Measurements from ENCODE around the gene KDM1B. TPM values are rescaled to one million over a fixed set of nuclear protein-coding genes. Genes with fewer than 3 reads are reported as not detected.
A peak's percentile ranks its signal among the peaks of the same experiment; 100 is the strongest.

KDM1B gene
- total and polyA plus RNA-seq, 2 of the 8 experiments (the other 6 are each of a cell fraction or from before 2014, with no cell fraction given): 3.7 to 7.5 TPM

- H3K27me3 ChIP-seq (replicated peaks in 1 of 4; ENCODE audit: control insufficient read depth in 3 of 4, extremely low read depth in 1 of 4, insufficient read depth in 3 of 4, low read length in 3 of 4): peaks cover 0 to 20% (median 12%) of the 10 kb centered on the region in 4 experiments; a peak in 5 of 7 replicates
- H4K91ac ChIP-seq (replicated peaks; ENCODE audit: insufficient read length, low read length): peak within 1 kb of the TSS; percentile 82
- peaks cover 0 to 4% of the 10 kb centered on the region in 2 experiments; a peak in 1 of 4 replicates for H3K9me3 ChIP-seq (ENCODE audit: insufficient read depth in 2 of 2, low read depth in 1 of 2, low read length in 1 of 2)
- no peaks in the 10 kb centered on the region for H4K20me1 ChIP-seq (replicated peaks in 1 of 2; ENCODE audit: control insufficient read depth in 1 of 2, insufficient read depth in 2 of 2, low read length in 2 of 2)
- peak within 1 kb of the TSS; percentile 64; the same call in 1 of the 2 replicates for H2BK12ac ChIP-seq (ENCODE audit: low read depth, low read length)
- no peak within 1 kb of the TSS for H4K5ac ChIP-seq (ENCODE audit: insufficient read length, low read depth, low read length)
- no peaks in the 10 kb centered on the region for H3K36me3 ChIP-seq (ENCODE audit: control insufficient read depth in 2 of 4, insufficient read depth in 4 of 4, low read length in 3 of 4)
- no peak for FAIRE-seq
- H3K18ac ChIP-seq (ENCODE audit: extremely low read depth, low read length): peak within 1 kb of the TSS; percentile 36
- H3K79me1 ChIP-seq (ENCODE audit: low read depth, low read length): no peaks in the 10 kb centered on the region
- peak within 1 kb of the TSS; percentile 34; the same call in 1 of the 2 replicates for H2BK15ac ChIP-seq (ENCODE audit: low read length)
- WGBS, 2 experiments (ENCODE audit: extremely low coverage in 1 of 2, insufficient coverage in 1 of 2, insufficient read length in 1 of 2, insufficient replicate concordance in 2 of 2, low coverage in 1 of 2, low lambda C conversion rate in 2 of 2, missing lambda C conversion rate in 1 of 2): 47% methylated on average over 74 of the region's 82 CpGs; no CpG with 5 or more reads in 1 of the 2 experiments
- H3K23me2 ChIP-seq (ENCODE audit: low read depth, low read length): peaks cover 3% of the 10 kb centered on the region; the same call in 1 of the 2 replicates
- peak within 1 kb of the TSS; percentile 86 for H4K8ac ChIP-seq (ENCODE audit: extremely low read depth, insufficient read depth, low read length)
- POLR2A ChIA-PET (ENCODE audit: partially characterized antibody): interaction anchor here (0.6 to 1.2 kb wide), 2 partner anchors 64 to 210 kb away, joined by 3 read pairs; no protein-coding TSS in a partner anchor
- H3K4me3 ChIP-seq (ENCODE audit: extremely low read depth in 1 of 4, insufficient read depth in 2 of 4, low read depth in 3 of 4, low read length in 4 of 4): peak within 1 kb of the TSS in 3 of 4 experiments; percentile 19 to 44 (median 35); a peak in 5 of 8 replicates
- peak within 1 kb of the TSS; percentile 99 for H2AFZ ChIP-seq (ENCODE audit: low read length)
- no peak within 1 kb of the TSS for H3K14ac ChIP-seq (ENCODE audit: insufficient read length)
- no peaks in the 10 kb centered on the region for H3K79me2 ChIP-seq (ENCODE audit: control insufficient read depth in 1 of 2, insufficient read depth in 2 of 2, low read length in 2 of 2)
- peak within 1 kb of the TSS; percentile 20 to 67 for H3K4me2 ChIP-seq (ENCODE audit: insufficient read depth in 1 of 2, low read depth in 2 of 2, low read length in 2 of 2)
- peak within 1 kb of the TSS; percentile 80 for H2BK120ac ChIP-seq (replicated peaks; ENCODE audit: low read depth, low read length)
- no peak within 1 kb of the TSS for H2BK20ac ChIP-seq (ENCODE audit: low read length)
- no peak within 1 kb of the TSS for H2AK5ac ChIP-seq (ENCODE audit: low read depth, low read length)
- H2BK5ac ChIP-seq (ENCODE audit: low read depth, low read length): peak within 1 kb of the TSS; percentile 19; the same call in 1 of the 2 replicates
- H3K56ac ChIP-seq (replicated peaks; ENCODE audit: insufficient read length, low read depth, low read length): peak within 1 kb of the TSS; percentile 33
- peaks cover 0 to 7% (median 3%) of the 10 kb centered on the region in 4 experiments; a peak in 4 of 7 replicates for H3K4me1 ChIP-seq (replicated peaks in 1 of 4; ENCODE audit: control insufficient read depth in 3 of 4, insufficient read depth in 4 of 4, low read length in 3 of 4)
- peak within 1 kb of the TSS; percentile 81 for H3K4ac ChIP-seq (replicated peaks; ENCODE audit: insufficient read length, low read depth, low read length)
- no peak within 1 kb of the TSS for H3K23ac ChIP-seq (ENCODE audit: insufficient read length)
- CTCF ChIA-PET (ENCODE audit: partially characterized antibody): interaction anchor here (0.6 to 3.5 kb wide), 63 partner anchors 9 to 409 kb away, joined by 3 to 24 read pairs (median 4); partner anchors contain the start of gene DEK
- DNase-seq (ENCODE audit: low read depth in 1 of 2, low spot score in 2 of 2): peak; percentile 70 to 87
- peak within 1 kb of the TSS in 2 of 4 experiments; percentile 23 to 32; a peak in 1 of 7 replicates for H3K9ac ChIP-seq (replicated peaks in 1 of 4; ENCODE audit: extremely low read depth in 1 of 4, low read depth in 3 of 4, low read length in 3 of 4)
- no peak within 1 kb of the TSS for H3K27ac ChIP-seq (ENCODE audit: low read depth, low read length)
- TF ChIP-seq MAFK (IDR thresholded peaks at IDR 0.05; ENCODE audit: low read depth, low read length) (no peak), GABPA (IDR thresholded peaks at IDR 0.05; ENCODE audit: borderline replicate concordance, insufficient read depth, low read length) (no peak), YY1 (IDR thresholded peaks at IDR 0.05; ENCODE audit: low read depth, low read length) (peak; percentile 79; the same call in 1 of the 2 replicates), TAF7 (optimal IDR thresholded peaks at IDR 0.05; ENCODE audit: borderline replicate concordance, low read depth, low read length) (no peak), CREB1 (IDR thresholded peaks at IDR 0.05) (peak; percentile 91), JUND (IDR thresholded peaks at IDR 0.05; ENCODE audit: low read length) (no peak), EP300 (IDR thresholded peaks at IDR 0.05; ENCODE audit: borderline replicate concordance in 1 of 2, low read depth in 2 of 2, low read length in 2 of 2) (no peak), FOSL1 (IDR thresholded peaks at IDR 0.05; ENCODE audit: insufficient read depth, low read depth, low read length) (no peak)
- TF ChIP-seq, protein P1, sequence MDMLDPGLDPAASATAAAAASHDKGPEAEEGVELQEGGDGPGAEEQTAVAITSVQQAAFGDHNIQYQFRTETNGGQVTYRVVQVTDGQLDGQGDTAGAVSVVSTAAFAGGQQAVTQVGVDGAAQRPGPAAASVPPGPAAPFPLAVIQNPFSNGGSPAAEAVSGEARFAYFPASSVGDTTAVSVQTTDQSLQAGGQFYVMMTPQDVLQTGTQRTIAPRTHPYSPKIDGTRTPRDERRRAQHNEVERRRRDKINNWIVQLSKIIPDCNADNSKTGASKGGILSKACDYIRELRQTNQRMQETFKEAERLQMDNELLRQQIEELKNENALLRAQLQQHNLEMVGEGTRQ (IDR thresholded peaks at IDR 0.05; ENCODE audit: low read length): peak; percentile 68; the same call in 1 of the 2 replicates
Observed at GRCh38 chr6:18122128-18123093, 32.8 kb upstream of the KDM1B start, which contains the start of gene NHLRC1. Gene NHLRC1, minus strand, starts transcription at chr6:18122677. Its CDS starts 71 bp downstream, at chr6:18122606.
